ENCODE measurements around the gene OGFOD1.
"Not testable (repeated sequence)": the region's sequence is repeated elsewhere in the genome, so short reads cannot be mapped to it uniquely, and the experiment has no call there.

Gene OGFOD1

DNA sequence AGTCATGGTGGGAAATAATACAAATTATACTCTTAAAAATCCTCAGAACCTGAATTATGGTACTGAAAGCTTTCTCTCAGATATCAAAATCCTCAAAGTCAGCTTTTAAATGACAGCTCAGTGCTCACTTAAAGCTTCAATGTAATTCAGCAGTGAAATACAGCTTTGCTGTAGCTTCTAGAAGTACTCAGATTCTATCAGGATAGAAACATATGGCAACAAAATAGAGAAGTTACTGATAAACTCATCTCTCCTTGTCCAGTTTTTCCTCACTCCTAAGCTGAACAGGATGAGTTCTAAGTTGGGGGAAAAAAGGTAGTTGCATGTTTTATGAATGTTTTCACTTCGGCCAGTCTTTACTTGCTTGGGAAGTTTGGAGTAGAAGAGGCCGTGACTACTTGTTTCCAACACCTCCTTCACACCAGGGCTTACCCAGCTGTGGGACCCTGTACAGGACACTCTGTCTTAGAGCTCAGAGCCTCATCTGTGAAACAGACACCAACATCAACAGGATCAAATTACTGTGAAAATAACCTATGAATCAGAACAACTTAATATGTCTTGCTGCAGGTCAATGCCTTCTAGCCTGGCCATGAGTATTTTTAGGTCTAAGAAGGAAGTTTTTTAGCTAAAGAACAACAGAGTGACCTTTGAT, 30.2 kb downstream of the OGFOD1 start:
- no peak for DNase-seq

DNA sequence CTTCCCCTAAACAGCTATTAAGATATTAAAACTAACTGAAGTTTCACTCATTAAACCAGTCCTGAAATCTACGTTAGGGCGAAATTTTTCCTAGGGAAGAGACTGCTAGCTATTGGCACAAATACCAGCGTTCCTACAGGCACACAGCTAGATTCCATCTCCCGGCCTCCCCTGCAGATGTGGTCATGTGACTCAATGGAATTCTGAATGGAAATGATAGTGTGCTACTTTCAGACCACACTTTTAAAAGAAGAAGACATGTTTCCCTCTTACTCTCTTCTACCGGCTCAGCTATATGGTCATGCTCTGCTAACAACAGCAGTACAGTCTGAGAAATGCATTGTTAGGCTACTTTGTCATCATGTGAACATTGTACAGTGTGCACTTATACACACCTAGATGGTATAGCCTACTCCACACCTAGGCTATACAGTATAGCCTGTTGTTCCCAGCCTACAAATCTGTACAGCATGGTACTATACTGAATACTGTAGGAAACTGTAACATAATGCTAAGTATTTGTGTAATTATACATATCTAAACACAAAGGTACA, 31.4 kb downstream of the OGFOD1 start:
- no peak for DNase-seq

DNA sequence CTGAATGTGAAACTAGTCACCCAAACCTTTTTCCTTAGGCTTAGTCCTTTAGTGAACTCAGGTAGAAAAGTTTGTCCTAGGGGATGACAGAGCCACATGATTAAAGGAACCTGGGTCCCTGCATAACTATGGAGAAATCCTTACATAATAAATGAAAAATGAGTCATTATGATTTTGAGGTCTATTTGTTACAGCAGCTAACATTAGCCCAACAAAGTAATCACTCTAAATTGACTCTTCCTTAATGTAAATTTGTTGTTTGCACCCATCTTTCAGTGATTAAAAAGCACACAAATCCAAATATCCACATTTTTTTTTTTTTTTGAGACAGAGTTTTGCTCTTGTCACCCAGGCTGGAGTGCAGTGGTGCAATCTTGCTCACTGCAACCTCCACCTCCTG, 32.0 kb downstream of the OGFOD1 start:
- no peak for DNase-seq

DNA sequence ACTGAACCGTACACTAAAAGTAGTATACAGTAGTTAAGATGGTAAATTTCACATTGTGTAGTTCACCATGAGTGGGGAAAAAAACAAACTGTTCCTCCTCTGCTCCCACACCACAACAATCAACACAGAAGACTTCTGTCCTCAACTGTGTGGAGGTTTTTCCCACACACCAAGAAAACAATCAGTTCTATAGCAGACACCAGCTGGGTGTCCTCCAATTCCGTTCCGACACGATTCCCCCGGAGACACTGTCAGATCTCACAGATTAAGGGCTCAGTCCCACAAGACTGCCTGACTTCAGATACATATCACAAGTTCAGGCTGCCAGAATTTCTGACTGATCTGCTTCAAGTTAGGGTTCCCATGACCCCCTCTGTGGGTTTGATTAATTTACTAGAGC, 36.7 kb downstream of the OGFOD1 start:
- DNase-seq, result no peak

DNA sequence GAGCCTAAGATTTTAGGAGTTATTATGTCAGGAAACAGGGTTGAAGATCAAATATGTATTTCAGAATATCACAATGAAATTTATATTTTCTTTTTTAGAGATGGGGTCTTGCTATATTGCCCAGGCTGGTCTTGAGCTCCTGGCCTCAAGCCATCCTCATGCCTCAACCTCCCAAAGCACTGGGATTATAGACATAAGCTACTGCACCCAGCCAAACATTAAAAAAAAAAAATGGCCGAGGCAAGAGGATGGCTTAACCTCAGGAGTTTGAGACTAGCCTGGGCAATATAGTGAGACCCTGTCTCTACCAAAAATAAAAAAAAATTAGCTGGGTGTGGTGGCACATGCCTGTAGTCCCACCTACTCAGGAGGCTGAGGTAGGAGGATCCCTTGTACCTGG, 37.5 kb downstream of the OGFOD1 start:
- DNase-seq, result not testable (repeated sequence)

DNA sequence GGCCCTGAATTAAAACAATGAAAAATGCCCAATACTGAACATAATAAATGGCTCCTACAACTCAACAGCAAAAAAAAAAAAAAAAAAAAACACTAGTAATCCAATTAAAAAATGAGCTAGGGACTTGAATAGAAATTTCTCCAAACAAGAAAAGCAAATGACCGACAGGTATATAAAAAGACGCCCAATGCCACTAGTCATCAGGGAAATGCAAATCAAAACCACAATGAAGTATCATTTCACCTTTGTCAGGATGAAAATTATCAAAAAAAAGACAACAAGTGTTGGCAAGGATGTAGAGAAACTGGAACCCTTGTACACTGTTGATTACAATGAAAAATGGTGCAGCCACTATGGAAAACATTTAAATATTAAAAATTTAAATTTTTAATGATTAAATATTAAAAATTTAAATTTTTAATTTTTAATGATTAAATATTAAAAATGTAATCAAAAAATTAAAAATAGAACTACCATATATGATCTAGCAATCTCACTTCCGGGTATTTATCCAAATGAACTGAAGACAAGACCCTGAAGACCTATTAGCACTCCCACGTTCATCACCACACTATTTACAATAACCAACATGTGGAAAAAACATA, 40.4 kb downstream of the OGFOD1 start:
- DNase-seq, result no peak

DNA sequence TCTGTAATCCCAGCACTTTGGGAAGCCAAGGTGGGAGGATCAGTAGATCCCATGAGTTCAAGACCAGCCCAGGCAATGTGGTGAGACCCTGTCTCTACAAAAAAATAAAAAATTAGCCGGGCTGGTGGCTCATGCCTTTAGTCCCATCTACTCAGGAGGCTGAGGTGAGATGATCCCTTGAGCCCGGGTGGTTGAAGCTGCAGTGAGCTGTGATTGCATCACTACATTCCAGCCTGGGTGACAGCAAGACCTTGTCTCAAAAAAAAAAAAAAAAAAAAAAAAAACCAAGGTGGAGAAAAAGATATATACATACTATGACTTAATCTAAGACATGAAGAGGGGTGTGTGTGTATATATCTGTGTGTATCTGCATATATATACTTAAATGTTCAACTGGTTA, 41.8 kb downstream of the OGFOD1 start:
- DNase-seq, result no peak

DNA sequence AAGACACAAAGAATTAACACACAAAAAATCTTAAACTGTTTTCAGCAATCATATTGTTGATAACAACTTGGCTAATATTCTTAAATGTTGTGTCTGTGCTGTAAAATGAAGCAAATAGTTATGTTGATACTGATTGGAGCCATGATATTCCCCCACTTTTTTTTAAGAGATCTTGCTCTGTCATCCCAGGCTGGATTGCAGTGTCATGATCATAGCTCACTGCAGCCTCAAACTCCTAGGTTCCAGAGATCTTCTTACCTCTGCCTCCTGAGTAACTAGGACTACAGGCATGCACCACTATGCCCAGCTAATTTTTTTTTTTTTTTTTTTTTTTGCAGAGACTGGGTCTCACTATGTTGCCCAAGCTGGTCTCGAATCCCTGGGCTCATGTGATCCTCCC, 42.5 kb downstream of the OGFOD1 start:
- DNase-seq, result no peak

DNA sequence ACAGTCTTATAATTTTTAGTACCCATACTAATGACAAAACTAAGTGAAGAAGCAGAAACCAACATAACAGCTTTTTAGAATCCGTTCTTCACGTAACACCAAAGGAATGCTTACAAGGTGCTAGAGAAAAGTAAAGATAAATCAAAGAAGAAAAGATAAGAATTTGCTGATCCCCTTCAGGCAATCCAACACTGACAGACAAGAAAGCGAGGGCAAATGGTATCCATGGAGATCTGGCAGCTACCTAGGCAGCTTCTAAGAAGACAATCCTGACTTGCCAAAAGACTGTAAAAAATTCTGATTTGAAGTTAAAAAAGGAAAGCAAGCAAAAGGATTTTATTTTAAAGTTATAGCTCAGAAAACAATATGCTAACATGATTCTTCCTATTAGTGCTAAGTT, 53.8 kb downstream of the OGFOD1 start:
- DNase-seq, result no peak

DNA sequence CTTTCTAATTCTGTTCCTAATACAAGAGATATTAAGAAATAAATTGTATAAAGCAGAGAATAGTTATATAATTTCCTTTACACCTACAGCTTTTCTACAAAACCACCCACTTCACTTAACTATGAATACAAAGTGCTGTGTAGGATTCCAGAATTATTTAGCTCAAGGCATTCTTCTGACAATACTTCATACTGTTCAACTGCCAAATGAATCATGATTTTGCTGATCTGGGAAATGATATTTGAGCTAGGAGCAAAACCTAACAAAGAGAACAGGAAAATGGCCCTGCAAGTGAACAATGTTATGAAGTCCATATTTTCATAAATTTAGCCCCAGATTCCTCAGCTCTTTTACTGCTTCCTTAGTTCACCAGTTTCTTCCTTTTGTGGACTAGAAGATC, 55.6 kb downstream of the OGFOD1 start:
- no peak for DNase-seq

DNA sequence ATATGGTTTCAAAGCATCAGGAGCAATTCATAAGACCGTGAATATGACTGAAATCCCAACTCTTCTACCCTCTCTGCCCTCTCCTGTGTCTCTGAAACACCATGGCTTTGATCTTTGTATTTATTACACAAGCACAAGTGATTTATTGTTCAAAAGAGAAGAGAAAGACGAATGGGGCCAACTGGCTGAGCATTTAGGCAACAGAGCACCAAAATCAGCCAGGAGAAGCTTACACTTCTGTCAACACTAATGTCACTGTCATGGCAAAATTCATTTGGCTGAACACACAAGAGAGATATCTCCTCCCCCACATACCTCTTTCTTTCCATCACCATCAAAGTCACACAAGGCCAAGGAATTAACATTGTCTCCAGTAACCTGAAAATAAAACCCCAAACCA, 59.2 kb downstream of the OGFOD1 start:
- DNase-seq, result no peak

DNA sequence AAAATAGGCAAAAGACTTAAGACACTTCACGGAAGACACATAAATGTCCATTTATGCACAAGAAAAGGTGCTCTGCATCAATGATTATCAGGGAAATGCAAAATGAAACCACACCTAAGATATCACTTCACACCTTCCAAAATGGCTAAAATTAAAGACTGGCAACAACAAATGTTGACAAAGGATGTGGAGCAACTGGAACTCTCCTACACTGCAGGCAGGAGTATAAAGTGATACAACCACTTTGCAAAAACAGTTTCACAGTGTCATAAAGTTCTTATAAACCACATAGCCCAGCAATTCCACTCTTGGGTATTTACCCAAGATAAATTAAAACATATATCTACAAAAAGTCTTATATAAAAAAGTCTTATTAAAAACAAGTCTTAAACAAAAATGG, 60.7 kb downstream of the OGFOD1 start:
- no peak for DNase-seq

DNA sequence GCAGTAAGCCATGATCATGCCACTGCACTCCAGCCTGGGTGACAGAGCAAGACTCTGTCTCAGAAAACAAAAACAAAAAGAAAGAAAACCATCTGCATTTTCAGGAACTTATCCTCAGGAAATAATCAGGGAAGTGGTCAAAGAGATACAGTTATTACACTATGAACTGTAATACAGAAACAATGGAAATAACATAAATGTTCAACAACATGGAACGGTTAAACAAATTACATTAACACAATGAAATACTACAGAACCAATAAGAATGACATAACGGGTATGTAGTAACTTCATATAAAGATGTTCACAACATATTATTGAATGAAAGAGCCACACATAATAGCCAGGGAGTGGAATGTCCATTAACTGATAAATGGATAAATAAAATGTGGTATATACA, 61.7 kb downstream of the OGFOD1 start:
- DNase-seq, result no peak

DNA sequence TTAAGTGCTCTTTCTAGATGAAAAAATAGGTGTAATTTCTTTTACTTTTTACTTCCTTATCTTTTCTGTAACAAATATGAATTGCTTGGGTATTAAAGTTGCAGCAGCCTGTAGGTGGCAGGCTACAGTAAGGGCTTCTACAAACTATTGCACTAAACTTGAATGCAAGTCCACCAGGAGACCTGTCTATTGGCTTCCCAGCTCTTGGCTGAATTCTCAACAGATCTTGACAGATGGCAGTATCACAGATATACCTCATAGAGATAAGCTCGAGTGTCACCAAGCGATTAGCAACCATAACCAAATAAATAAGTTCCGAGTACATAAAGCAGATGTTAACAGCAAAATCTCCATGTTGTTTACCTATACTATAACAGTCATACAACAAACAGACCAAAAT, 62.6 kb downstream of the OGFOD1 start:
- DNase-seq, result no peak

DNA sequence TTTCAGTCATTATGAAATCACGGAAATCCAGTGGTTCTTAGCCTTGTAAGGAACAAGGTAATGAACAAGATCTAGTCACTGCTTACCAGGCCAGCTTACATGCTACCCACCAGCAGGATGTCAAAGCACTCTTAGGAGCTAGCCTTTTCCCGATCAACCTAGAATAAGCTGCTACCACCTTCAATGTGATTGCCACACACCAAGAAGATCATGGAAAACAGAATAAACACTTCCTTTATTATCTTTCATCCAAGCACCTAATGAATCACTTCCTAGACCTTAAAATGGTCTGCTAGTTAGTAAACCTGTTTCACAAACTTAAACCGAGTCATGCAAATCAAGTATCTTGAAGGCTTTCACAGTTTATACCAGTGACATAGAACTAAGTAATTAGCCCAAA, 63.5 kb downstream of the OGFOD1 start:
- no peak for DNase-seq

DNA sequence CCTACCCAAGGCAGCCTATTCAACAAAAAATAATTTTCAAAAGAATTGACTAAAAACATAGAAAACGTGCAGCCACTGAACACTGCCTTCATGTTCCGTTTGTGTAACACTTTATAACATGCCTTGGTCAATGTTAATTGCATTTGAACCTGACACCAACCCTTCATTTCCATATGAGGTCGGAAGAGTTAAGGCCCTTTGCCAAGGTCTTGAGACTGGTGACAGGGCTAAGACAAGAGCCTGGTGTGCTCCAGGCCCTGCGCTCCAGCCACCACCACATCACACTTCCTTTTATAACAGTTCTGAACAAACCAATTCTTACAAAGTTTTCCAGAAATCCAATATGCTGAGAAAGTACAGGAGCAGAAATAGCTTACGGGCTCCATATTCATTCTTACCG, 64.3 kb downstream of the OGFOD1 start:
- DNase-seq, result no peak

DNA sequence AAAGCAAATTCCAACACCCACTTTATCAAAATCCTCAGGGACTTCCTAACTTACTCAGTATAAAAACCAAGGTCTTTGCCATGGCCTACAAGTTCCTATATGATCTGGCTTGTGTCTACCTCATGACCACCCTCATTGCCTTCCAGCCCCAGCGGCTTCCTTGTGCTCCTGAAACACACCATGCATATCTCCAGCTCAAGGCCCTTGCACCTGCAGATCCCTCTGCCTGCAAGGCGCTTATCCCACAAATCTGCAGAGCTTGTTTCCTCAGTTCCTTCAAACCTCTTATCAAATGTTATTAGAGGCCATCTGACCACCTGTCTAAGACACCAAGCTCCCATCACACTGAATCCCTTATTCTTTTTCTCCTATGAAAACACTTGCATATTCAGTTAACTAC, 65.9 kb downstream of the OGFOD1 start:
- no peak for DNase-seq

DNA sequence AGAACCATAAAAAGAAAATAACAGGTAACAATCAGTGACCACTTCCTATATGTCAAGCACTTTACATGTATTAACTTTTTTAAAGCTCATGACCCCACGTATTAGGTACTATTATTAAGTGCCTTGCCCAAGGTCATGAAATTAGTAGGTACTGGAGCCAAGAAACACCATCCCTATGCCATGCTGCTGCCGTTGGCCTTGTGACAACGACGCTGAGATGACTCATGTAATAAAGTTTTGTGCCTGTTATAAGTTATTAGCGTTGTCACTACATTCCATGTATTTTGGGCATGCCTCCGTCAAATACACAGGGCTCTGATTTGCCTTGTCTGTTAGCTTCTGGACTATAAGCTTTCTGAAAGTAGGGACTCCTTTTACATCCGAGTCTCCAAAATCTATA, 67.1 kb downstream of the OGFOD1 start:
- DNase-seq, result no peak

DNA sequence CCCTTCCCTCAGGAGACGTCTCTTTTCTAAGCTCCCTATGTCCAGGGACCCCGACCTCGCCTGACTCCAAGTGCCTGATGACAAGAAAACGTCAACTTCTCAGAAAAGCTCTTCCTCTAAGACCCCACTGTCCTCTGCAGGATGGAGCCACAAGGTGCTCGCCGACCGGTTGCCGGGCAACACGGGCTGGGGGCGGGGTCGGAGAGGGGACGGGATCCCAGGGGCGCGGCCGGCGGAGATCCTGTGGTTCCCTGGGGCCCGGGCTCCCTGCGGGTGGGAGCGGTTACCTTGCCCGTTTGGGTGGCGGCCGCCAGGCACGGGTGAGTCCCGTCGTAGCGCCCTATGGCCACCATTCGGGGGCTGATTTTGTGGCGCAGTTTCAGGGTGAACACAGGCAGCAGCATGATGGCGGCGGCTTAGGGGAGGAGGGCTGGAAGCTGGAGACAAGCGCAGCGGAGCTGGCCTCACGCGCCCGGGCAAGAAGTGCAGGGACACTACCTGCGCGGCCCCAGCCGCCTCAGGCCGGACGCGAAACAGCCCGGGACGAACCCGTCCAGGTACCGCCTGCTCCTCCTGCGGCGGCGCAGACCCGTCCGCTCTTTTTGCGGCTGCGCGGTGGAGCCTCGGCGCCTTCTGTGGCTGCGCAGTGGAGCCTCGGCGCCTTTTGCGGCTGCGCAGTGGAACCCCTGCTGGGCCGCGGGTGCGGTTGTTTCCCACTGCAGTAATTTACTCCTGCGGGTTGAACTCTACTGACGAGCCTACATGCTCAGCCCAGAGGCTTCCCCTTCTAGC, 68.3 kb downstream of the OGFOD1 start, which contains the start of gene BBS2:
Gene BBS2 (minus strand): TSS at position 566 of the 792 bp plus-strand sequence. CDS start 162 bp downstream, at position 404.
- DNase-seq, result peak; percentile 94

DNA sequence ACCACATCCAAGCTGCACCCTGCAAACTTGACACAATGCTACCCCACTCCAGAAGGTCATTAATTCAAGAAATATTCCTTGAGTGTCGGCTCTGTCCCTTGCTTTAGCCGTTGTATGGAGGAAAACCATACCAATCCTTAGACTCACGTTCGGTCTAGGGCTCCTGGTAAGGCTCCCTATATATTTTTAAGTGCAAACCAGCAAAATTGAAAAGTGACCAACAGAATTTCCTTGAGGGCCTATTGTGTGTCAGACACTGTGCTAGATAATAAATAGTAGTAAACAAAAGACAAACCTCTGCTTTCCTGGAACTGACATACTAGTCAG, 68.9 kb downstream of the OGFOD1 start:
- DNase-seq, result no peak

DNA sequence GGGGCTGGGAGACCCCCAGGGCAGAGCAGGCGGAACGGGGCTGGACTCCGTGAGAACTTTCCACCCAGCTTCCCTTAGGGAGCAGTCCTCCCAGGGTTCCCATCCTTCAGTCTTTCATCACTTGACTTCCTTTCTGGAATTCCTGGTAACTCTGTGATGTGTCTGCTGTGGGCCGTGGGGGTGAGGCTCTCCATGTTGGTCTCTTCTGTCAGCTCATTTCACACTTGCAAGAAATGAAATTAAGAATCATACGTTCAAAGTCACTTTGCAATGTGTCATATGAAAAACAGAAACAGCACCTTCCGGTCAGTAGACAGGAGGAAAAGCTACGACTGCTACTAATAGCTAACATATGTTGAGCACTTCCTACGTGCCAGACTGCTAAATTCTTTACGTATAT, 73.9 kb downstream of the OGFOD1 start:
- DNase-seq, result no peak

Data from activated CD4-positive, CD25-positive, alpha-beta regulatory T cell treated with anti-CD3 and anti-CD28 coated beads, Interleukin-2, amount 50 U/mL, for 72 hours (primary cell).